DND-41 (cell line): ENCODE results near the gene PREP.

ENCODE experiments used
- EZH2 ChIP-seq: IDR thresholded peaks from 3 replicates; pipeline ENCODE4 v1.6.1; 2012; ENCODE audit warnings: borderline replicate concordance, low read depth, mild to moderate bottlenecking, moderate library complexity, low read length, inconsistent platforms; ENCODE audit not compliant: severe bottlenecking
- TF ChIP-seq, protein P1 (sequence below): IDR thresholded peaks from 2 replicates; pipeline ENCODE4 v1.5.1; 2012; ENCODE audit warnings: borderline replicate concordance, low read length, moderate library complexity, mild to moderate bottlenecking; ENCODE audit not compliant: poor library complexity, severe bottlenecking; ENCODE audit errors: extremely low read depth

DNA sequence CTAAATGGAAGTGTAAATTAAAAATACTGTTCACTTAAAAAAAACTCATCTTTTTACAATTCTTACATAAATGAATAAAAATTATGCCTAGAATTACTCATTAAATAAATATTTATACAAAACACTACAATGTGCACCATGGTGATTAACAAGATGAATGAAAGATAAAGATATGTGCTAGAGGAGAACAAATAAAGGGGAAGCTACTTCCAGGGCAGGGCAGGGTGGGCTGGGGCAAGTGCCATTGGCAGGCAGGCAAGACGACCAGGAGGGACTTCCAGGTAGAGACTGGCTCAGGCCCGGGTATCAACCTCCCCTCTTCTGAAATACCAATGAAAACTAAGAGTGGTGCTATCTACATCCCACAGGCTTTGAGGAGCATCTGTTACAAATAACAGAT is 20.4 kb downstream of the PREP start:
- no peak for TF ChIP-seq EZH2
- TF ChIP-seq, protein P1, sequence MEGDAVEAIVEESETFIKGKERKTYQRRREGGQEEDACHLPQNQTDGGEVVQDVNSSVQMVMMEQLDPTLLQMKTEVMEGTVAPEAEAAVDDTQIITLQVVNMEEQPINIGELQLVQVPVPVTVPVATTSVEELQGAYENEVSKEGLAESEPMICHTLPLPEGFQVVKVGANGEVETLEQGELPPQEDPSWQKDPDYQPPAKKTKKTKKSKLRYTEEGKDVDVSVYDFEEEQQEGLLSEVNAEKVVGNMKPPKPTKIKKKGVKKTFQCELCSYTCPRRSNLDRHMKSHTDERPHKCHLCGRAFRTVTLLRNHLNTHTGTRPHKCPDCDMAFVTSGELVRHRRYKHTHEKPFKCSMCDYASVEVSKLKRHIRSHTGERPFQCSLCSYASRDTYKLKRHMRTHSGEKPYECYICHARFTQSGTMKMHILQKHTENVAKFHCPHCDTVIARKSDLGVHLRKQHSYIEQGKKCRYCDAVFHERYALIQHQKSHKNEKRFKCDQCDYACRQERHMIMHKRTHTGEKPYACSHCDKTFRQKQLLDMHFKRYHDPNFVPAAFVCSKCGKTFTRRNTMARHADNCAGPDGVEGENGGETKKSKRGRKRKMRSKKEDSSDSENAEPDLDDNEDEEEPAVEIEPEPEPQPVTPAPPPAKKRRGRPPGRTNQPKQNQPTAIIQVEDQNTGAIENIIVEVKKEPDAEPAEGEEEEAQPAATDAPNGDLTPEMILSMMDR, result no peak
